K562 (cell line): Measurements from ENCODE around the gene TRIM69. TPM values are rescaled to one million over a fixed set of nuclear protein-coding genes. Genes with fewer than 3 reads are reported as not detected.

Experiments
- BCLAF1 ChIP-seq, 2 experiments: fragments of 450-650 bp in 1 of 2; IDR thresholded peaks; 2 replicates each; pipeline ENCODE4 v1.6.1; 2011 to 2017; ENCODE audit warnings: low read depth in 2 of 2, antibody characterized with exemption in 1 of 2, borderline replicate concordance in 1 of 2, low read length in 1 of 2, mild to moderate bottlenecking in 1 of 2, mixed read lengths in 1 of 2; ENCODE audit not compliant: control insufficient read depth in 1 of 2
- BCOR ChIP-seq: fragments of 450-650 bp; IDR thresholded peaks from 2 replicates; pipeline ENCODE4 v1.6.1; 2016
- BRD4 ChIP-seq: fragments of 200-600 bp; sonication (generic); IDR thresholded peaks from 2 replicates; pipeline ENCODE4 v1.6.1; 2017; ENCODE audit warnings: inconsistent platforms
- CUX1 ChIP-seq: fragments of 200-800 bp; sonication (Bioruptor generic); IDR thresholded peaks from 2 replicates; pipeline ENCODE4 v1.6.1; 2016; ENCODE audit warnings: missing genetic modification characterization, missing compliant biosample characterization
- EP300 ChIP-seq: IDR thresholded peaks from 2 replicates; pipeline ENCODE4 v1.6.1; 2012; ENCODE audit warnings: low read length, improper control_type of control experiment
- GTF3C2 ChIP-seq: IDR thresholded peaks from 3 replicates; pipeline ENCODE4 v1.6.1; 2011; ENCODE audit warnings: borderline replicate concordance, mild to moderate bottlenecking, moderate library complexity; ENCODE audit not compliant: insufficient read length; ENCODE audit errors: extremely low read depth
- MNT ChIP-seq, 2 experiments: fragments of 450-650 bp; conservative IDR thresholded peaks; 2 replicates each; pipeline ENCODE4 v1.6.1; 2017; ENCODE audit warnings: mild to moderate bottlenecking in 2 of 2, moderate library complexity in 2 of 2
- MTA1 ChIP-seq: fragments of 450-650 bp; IDR thresholded peaks from 2 replicates; pipeline ENCODE4 v1.6.1; 2017; ENCODE audit warnings: borderline replicate concordance
- MXI1 ChIP-seq: IDR thresholded peaks from 2 replicates; pipeline ENCODE4 v1.6.1; 2011; ENCODE audit warnings: low read depth, mild to moderate bottlenecking, improper control_type of control experiment, low read length
- POLR2G ChIP-seq: fragments of 200-400 bp; formaldehyde crosslinking; IDR thresholded peaks from 2 replicates; pipeline ENCODE4 v1.6.1; 2017; ENCODE audit warnings: low read depth, mild to moderate bottlenecking, antibody characterized with exemption, low read length, moderate library complexity
- PYGO2 ChIP-seq: fragments of 450-650 bp; IDR thresholded peaks from 2 replicates; pipeline ENCODE4 v1.6.1; 2016; ENCODE audit warnings: mild to moderate bottlenecking, missing genetic modification characterization, moderate library complexity, missing compliant biosample characterization
- RBM39 ChIP-seq: fragments of 200-400 bp; formaldehyde crosslinking; optimal IDR thresholded peaks from 2 replicates; pipeline ENCODE3; 2018; ENCODE audit warnings: low read depth, low read length
- TCFL5 ChIP-seq: fragments of 250-450 bp; sonication (Bioruptor Pico); conservative IDR thresholded peaks from 2 replicates; pipeline ENCODE4 v1.6.1; 2021; ENCODE audit warnings: mild to moderate bottlenecking, moderate library complexity, matching md5 sums
- ZC3H8 ChIP-seq: fragments of 450-650 bp; IDR thresholded peaks from 2 replicates; pipeline ENCODE4 v1.6.1; 2017
- polyA plus RNA-seq, 8 experiments: library from polyadenylated mRNA; depleted of rRNA in 4 of 8; stranded (reverse) in 5 of 8; unstranded in 3 of 8; fragments of >200 nt; fragmentation: Nextera tagmentation in 2 of 8; fragmentation: Illumina TruSeq in 1 of 8; extraction: Ambion mirVana in 2 of 8; extraction: Trizol in 1 of 8; gene quantifications; 2 replicates each; pipeline versions ENCODE4 v1.2.1 to v1.2.3, GENCODE V29; 2011 to 2014; ENCODE audit warnings: inconsistent platforms in 1 of 8, missing spikeins in 1 of 8
- total RNA-seq, 7 experiments: library from RNA; depleted of rRNA in 6 of 7; stranded (reverse); fragments of >200 nt in 6 of 7; fragmentation: Illumina TruSeq in 2 of 7; extraction: Trizol in 2 of 7; gene quantifications; 2 replicates each; pipeline versions ENCODE4 v1.2.1 to v1.2.3, GENCODE V29; 2011 to 2021; ENCODE audit warnings: low replicate concordance in 1 of 7

The TRIM69 gene
- total and polyA plus RNA-seq, 9 of the 15 experiments (the other 6 are each of a cell fraction or from before 2014, with no cell fraction given): 1.0 to 4.3 (median 2.3) TPM

GRCh38 chr15:44712346-44713005 is 23.9 kb upstream of the TRIM69 start (continued):
- no peak for TF ChIP-seq BCLAF1 (IDR thresholded peaks at IDR 0.05; ENCODE audit: borderline replicate concordance in 1 of 2, control insufficient read depth in 1 of 2, low read depth in 2 of 2, low read length in 1 of 2)
- TF ChIP-seq PYGO2 (tag): no peak
- TF ChIP-seq RBM39: no peak
- TF ChIP-seq MTA1: peak; percentile 20; the same call in 1 of the 2 replicates
- TF ChIP-seq MNT (conservative IDR thresholded peaks at IDR 0.05): peak; percentile 33 to 70; a peak in 1 of 4 replicates
- TF ChIP-seq MXI1: peak; percentile 16; the same call in 1 of the 2 replicates
- TF ChIP-seq ZC3H8: no peak
- 0 out of 2 replicates have a peak, but pooled peaks have one; percentile 37 for TF ChIP-seq CUX1
- peak; percentile 53; the same call in 1 of the 2 replicates for TF ChIP-seq POLR2G
- 0 out of 2 replicates have a peak, but pooled peaks have one; percentile 47 for TF ChIP-seq BCOR
- TF ChIP-seq GTF3C2: no peak
- TF ChIP-seq EP300: no peak
- TF ChIP-seq TCFL5 (CRISPR knock-in tag): no peak
- peak; percentile 61; the same call in 1 of the 2 replicates for TF ChIP-seq BRD4
